NCI-H460 (cell line): Measurements from ENCODE around the gene HES5. TPM values are rescaled to one million over a fixed set of nuclear protein-coding genes. Genes with fewer than 3 reads are reported as not detected.

Experiments used
- DNase-seq: peaks from one replicate; pipeline ENCODE4 v3.0.0-alpha.2; 2016; ENCODE audit warnings: low read depth; ENCODE audit errors: extremely low read depth
- total RNA-seq: library from RNA; depleted of rRNA; stranded (reverse); fragments of >200 nt; shearing (Covaris generic); gene quantifications from 2 replicates; pipeline ENCODE4 v1.2.3, GENCODE V29; 2014; rRNA removed

Gene HES5
- total RNA-seq, 1 experiment from 2014 or later: not detected

- no peak for DNase-seq
Observed at GRCh38 chr1:2483026-2483425, 47.0 kb downstream of the HES5 start.

DNA sequence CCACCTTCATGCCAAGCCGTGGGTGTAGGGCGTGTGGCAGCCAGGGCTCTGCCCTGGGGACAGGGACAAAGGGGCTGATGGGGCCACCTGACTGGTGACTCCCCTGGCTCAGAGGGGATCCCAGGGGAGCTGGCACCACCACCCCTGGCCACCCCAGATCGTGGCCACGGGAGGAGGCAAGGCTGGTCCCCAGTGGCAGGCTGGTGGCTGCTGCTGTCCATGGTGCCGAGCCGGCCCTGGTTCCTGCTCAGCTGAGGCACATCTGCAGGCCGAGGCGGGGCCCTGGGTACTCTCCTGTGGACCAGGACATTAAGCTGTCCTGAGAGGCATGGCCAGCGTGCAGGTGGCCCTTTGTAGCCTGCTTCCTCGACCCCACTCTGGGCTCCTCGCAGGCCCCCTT lies 47.5 kb downstream of the HES5 start:
- DNase-seq: no peak

DNA sequence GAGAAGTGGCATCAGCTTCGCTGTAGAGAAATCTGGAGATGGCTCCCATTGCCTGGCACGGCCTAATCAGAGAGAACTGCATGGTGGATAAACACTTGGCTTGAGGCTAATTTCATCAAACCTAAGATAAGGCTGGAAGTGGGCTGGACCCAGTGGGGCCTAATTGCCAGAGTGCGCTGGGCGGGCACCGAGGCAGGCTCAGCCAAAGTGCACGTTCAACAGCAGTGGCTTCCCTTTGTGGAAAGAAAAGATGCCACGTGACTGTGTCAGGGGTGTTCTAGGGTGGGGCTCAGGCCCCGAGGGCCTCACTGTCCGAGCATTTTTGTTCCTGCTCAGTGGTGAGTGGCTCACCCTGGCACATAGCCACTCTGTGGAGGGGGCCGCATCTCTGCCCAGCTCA lies 48.2 kb downstream of the HES5 start:
- no peak for DNase-seq

DNA sequence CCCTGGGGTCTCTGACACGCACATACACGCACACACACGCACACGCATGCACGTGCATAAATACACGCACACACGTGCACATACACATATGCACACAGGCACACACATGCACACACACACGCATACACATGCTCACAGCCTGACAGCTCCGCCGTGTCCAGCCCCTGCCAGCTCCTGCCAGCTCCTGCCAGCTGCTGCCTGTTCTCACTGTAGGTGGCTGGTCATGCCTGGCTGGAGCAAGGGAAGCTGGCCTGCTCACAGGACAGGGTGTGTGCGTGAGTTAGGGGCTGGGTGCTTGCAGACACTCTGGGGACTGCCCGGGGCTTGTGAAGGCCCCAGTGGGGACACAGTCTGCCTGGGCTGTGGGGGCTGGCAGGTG lies 49.1 kb downstream of the HES5 start:
- DNase-seq: no peak

DNA sequence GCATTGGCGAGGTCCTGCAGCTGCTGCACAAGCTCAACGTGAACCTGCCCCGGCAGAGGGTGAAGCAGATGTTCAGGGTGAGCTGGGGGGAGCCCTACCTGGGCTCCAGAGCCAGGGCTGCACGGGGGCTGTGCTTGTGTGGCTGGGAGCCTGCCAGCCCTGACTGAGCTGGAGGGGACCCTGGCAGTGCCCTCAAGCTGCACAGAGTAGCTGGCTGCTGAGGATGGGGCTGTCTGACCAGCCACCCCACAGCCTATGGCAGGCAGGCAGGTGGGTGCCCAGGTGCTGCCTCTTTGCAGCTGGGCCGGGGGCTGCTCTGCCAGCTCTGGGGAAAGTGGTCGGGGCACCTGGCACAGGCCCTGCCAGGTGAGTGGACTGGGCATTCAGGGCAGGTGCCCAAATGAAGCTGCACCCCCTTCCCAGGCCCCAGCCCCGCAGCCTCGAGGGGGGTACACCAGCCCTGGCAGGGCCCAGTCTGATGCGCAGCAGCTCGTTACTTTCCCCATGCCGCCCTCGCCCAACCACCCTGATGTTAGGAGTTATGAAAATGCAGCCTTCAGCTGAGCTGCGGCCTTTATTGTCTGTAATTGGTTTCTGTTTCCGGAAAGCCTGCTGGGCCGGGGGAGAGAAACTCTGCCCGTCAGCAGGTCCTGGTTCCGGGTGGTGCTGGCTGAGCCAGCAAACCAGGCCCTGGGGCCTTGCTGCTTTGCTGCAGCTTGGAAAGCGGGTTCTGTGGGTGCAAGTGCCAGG lies 49.7 kb downstream of the HES5 start:
- DNase-seq: no peak

DNA sequence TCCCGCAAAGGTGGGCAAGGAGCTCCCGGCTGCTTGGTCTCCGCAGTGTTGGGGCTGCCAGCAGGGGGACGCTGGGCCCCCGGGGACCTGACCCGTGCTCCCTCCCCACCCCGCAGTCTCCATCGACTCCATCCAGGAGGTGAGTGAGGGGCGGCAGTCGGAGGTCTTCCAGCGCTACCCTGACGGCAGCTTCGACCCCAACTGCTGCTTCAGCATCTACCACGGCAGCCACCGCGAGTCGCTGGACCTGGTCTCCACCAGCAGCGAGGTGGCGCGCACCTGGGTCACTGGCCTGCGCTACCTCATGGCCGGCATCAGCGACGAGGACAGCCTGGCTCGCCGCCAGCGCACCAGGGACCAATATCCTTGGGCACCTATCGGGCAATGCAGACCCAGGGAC lies 50.4 kb downstream of the HES5 start:
- DNase-seq: no peak

- no peak for DNase-seq
Observed at GRCh38 chr1:2479186-2479585, 50.9 kb downstream of the HES5 start.

Other genes with a start within 250 kb of the HES5 start
- gene MORN1, start 138.7 kb downstream of the HES5 start, total RNA-seq: 8.9 and 12.2 TPM in 2 replicates
- 80.9 and 108 TPM in 2 replicates for gene RER1, start 138.4 kb downstream of the HES5 start, total RNA-seq
- gene PEX10, start 117.7 kb downstream of the HES5 start, total RNA-seq: 19.7 and 20.3 TPM in 2 replicates
- gene PLCH2, start 54.0 kb downstream of the HES5 start, total RNA-seq: not detected in 2 replicates
- gene PANK4, start 3.7 kb downstream of the HES5 start, total RNA-seq: 9.5 and 12.5 TPM in 2 replicates
- gene TNFRSF14, start 26.1 kb upstream of the HES5 start, total RNA-seq: 1.5 and 2.5 TPM in 2 replicates
- 4.7 and 7.2 TPM in 2 replicates for gene PRXL2B, start 56.5 kb upstream of the HES5 start, total RNA-seq
- 0.25 TPM in 1 of 2 replicates, not detected in the other for gene MMEL1, start 102.8 kb upstream of the HES5 start, total RNA-seq